Mesothelial cell of epicardium (in vitro differentiated cells): ENCODE measurements around the gene NALCN. TPM values are rescaled to one million over a fixed set of nuclear protein-coding genes. Genes with fewer than 3 reads are reported as not detected.

ENCODE experiments used
- DNase-seq, 2 experiments: peaks; one replicate each; pipeline ENCODE4 v3.0.0; 2021; ENCODE audit warnings: low spot score in 2 of 2; ENCODE audit not compliant: unreplicated experiment in 2 of 2
- H3K27ac Mint-ChIP-seq: 2 replicates; pipeline ENCODE4 v1.8.0; 2021; ENCODE audit warnings: mixed read lengths
- H3K27me3 Mint-ChIP-seq: 2 replicates; pipeline ENCODE4 v1.8.0; 2021; ENCODE audit warnings: low read depth, mixed read lengths
- H3K36me3 Mint-ChIP-seq: 2 replicates; pipeline ENCODE4 v1.8.0; 2021; ENCODE audit warnings: mixed read lengths
- H3K4me1 Mint-ChIP-seq: 2 replicates; pipeline ENCODE4 v1.8.0; 2021; ENCODE audit warnings: mixed read lengths
- H3K4me3 Mint-ChIP-seq: 2 replicates; pipeline ENCODE4 v1.8.0; 2021; ENCODE audit warnings: mild to moderate bottlenecking, moderate library complexity, mixed read lengths
- H3K9me3 Mint-ChIP-seq: 2 replicates; pipeline ENCODE4 v1.8.0; 2021; ENCODE audit warnings: mixed read lengths
- CTCF ChIP-seq: fragments of 200-600 bp; sonication (generic); IDR thresholded peaks from one replicate; pipeline ENCODE4 v1.5.0; 2021; ENCODE audit warnings: antibody characterized with exemption; ENCODE audit not compliant: unreplicated experiment
- total RNA-seq: library from RNA; stranded (reverse); gene quantifications from 3 replicates; pipeline ENCODE4 v1.2.1, GENCODE V29; 2021

NALCN gene
- total RNA-seq, 1 donor from 2014 or later, result 2.2 TPM

DNA sequence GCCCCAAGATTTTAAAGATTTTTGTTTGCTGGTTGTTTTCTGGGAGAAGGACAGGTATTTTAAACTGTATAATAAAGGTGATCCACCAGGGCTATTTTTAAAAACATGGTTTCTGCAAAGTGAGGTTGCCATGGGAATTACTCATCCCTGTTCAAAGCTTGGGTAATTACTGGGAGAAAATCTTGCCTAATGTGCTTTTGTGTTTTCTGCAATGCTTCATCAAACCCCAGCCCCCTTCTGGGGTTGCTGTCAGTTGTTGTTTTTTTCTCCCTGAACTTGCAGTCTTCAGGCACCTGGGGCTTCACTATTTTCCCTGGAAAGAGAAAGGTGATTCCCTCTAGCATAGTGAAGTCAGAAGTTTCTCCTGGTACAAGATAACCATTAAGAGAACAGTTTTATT lies 277.2 kb downstream of the NALCN start:
- H3K9me3 Mint-ChIP-seq, result peaks cover 6% of the 10 kb centered on the region
- no peak overlapping the region for H3K4me3 Mint-ChIP-seq
- H3K4me1 Mint-ChIP-seq, result peaks cover 6% of the 10 kb centered on the region
- no peak for DNase-seq
- no peak overlapping the region for H3K27ac Mint-ChIP-seq
- TF ChIP-seq CTCF, result no peak
- peaks cover 48% of the 10 kb centered on the region for H3K27me3 Mint-ChIP-seq
- no peaks in the 10 kb centered on the region for H3K36me3 Mint-ChIP-seq

DNA sequence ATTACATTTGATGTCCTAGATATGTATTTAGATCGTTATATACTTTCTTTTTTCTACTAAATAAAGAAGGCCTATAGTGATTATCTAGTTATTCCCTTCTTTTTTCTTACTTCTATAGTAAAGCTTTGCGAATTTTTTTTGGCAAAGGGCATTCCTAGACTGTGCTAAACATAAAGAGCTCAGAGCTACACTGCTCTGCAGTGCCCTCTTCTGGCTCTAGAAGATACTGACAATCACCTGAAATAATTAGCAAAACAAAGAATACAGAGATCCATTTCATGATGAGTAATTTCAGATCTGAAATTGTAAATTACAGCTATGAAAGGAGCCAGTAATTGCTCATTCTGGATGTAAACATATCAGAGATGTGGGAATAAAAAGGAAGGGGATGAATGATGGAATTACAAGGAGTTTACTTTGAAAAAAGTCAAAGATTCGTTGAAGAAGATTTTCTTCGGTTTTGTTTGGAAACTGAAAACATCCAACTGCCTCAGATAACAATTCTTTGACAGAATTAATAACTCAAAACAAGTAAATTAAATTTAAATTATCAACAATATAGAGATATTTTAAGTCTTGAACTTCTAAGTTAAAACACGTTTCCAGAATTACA lies 288.5 kb downstream of the NALCN start:
- H3K4me3 Mint-ChIP-seq, result no peak overlapping the region
- H3K36me3 Mint-ChIP-seq, result no peaks in the 10 kb centered on the region
- peak; percentile 67 for TF ChIP-seq CTCF
- DNase-seq, result no peak
- H3K9me3 Mint-ChIP-seq, result no peaks in the 10 kb centered on the region
- no peak overlapping the region for H3K27ac Mint-ChIP-seq
- H3K4me1 Mint-ChIP-seq, result no peaks in the 10 kb centered on the region
- peaks cover 21% of the 10 kb centered on the region for H3K27me3 Mint-ChIP-seq

DNA sequence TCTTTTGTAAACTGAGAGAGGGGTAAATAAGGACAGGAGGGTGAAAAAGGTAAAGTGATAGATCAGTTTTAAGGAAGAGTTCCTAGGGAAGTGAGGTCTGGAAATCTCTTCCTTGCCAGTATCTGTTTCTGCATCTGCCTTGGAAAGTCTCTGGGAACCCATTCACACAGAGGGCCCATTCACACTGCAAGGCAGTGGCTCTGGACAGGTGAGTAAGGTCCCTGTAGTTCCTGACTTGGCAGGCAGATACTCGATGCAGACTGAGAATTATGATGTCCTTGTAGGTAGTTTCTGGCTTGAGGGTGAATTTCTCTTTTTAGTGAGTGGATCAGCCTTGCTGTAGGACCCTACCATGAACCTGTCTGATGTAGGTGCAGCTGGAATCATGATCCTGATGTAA lies 293.3 kb downstream of the NALCN start:
- Mint-ChIP-seq H3K27ac (no peak overlapping the region), H3K27me3 (no peaks in the 10 kb centered on the region), H3K4me3 (no peak overlapping the region), H3K4me1 (no peaks in the 10 kb centered on the region), H3K36me3 (no peaks in the 10 kb centered on the region), H3K9me3 (no peaks in the 10 kb centered on the region)
- no peak for TF ChIP-seq CTCF
- DNase-seq, result no peak

GRCh38 chr13:101121608-101122007 lies 294.7 kb downstream of the NALCN start:
- H3K4me1 Mint-ChIP-seq, result no peaks in the 10 kb centered on the region
- H3K27ac Mint-ChIP-seq, result no peak overlapping the region
- no peak for DNase-seq
- H3K27me3 Mint-ChIP-seq, result peaks cover 1% of the 10 kb centered on the region
- TF ChIP-seq CTCF, result no peak
- H3K36me3 Mint-ChIP-seq, result no peaks in the 10 kb centered on the region
- H3K4me3 Mint-ChIP-seq, result no peak overlapping the region
- H3K9me3 Mint-ChIP-seq, result no peaks in the 10 kb centered on the region

- DNase-seq, result no peak
- Mint-ChIP-seq H3K27ac (no peak overlapping the region), H3K4me1 (peaks cover 12% of the 10 kb centered on the region), H3K27me3 (peaks cover 1% of the 10 kb centered on the region), H3K4me3 (no peak overlapping the region), H3K9me3 (no peaks in the 10 kb centered on the region), H3K36me3 (no peaks in the 10 kb centered on the region)
- TF ChIP-seq CTCF, result no peak
Observed at GRCh38 chr13:101120007-101120406, 296.3 kb downstream of the NALCN start.

DNA sequence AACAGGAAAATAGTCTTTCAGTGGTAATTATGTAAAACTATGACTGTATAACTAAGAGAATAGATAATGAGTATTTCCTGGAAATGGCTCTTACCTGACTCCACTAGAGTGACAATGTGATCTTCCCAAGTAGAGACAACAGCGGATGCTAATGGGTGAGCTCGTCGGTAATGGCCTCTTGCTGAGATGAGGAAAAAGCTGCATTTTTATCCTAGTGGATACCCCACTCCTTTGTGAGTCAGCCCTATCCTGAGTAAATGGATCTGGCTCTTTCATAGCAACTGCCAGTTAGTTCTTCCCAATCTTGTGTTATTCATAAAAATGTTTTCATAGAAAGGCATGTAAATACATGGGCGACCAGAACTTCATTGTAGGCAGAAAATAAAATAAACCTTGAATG lies 299.5 kb downstream of the NALCN start:
- no peak for TF ChIP-seq CTCF
- no peak for DNase-seq
- H3K27ac Mint-ChIP-seq, result no peak overlapping the region
- no peaks in the 10 kb centered on the region for H3K9me3 Mint-ChIP-seq
- H3K27me3 Mint-ChIP-seq, result peaks cover 1% of the 10 kb centered on the region
- peaks cover 12% of the 10 kb centered on the region for H3K4me1 Mint-ChIP-seq
- no peak overlapping the region for H3K4me3 Mint-ChIP-seq
- no peaks in the 10 kb centered on the region for H3K36me3 Mint-ChIP-seq
